DND-41 (cell line): ENCODE data around the gene GPER1.

Source experiments
- ATAC-seq: fragments of 200-7000 bp; cut with Tn5 transposase; 3 replicates; pipeline ENCODE4 v1.9.1; 2021; ENCODE audit warnings: low read depth; ENCODE audit not compliant: insufficient read depth
- DNase-seq: peaks from one replicate; pipeline ENCODE4 v3.0.0-alpha.2; 2020
- H2AFZ ChIP-seq: 2 replicates; pipeline ENCODE4 v1.6.0; 2012; ENCODE audit warnings: low read depth, low read length
- H3K27ac ChIP-seq: 2 replicates; pipeline ENCODE4 v1.5.1; 2012; ENCODE audit warnings: low read length, inconsistent platforms
- H3K27me3 ChIP-seq: fragments of 200-600 bp; sonication (generic); 2 replicates; pipeline ENCODE4 v1.6.0; 2012; ENCODE audit warnings: low read length, mild to moderate bottlenecking, inconsistent platforms; ENCODE audit not compliant: insufficient read depth, poor library complexity
- H3K36me3 ChIP-seq: 2 replicates; pipeline ENCODE4 v1.5.1; 2012; ENCODE audit warnings: low read length, inconsistent platforms; ENCODE audit not compliant: insufficient read depth
- H3K4me1 ChIP-seq: 2 replicates; pipeline ENCODE4 v1.5.1; 2012; ENCODE audit warnings: mild to moderate bottlenecking, low read length; ENCODE audit not compliant: insufficient read depth
- H3K4me2 ChIP-seq: 2 replicates; pipeline ENCODE4 v1.6.0; 2012; ENCODE audit warnings: mild to moderate bottlenecking, moderate library complexity, low read length, inconsistent platforms; ENCODE audit not compliant: insufficient read depth
- H3K4me3 ChIP-seq, 2 experiments: fragments of 200-600 bp in 1 of 2; shearing (Covaris generic) in 1 of 2; 2 replicates each; pipeline ENCODE4 v1.5.1; 2012 to 2016; ENCODE audit warnings: inconsistent platforms in 2 of 2, low read length in 2 of 2, mild to moderate bottlenecking in 2 of 2, low read depth in 1 of 2, moderate library complexity in 1 of 2
- H3K79me2 ChIP-seq: 2 replicates; pipeline ENCODE4 v1.6.0; 2012; ENCODE audit warnings: low read length, inconsistent platforms; ENCODE audit not compliant: insufficient read depth
- H3K9ac ChIP-seq: 2 replicates; pipeline ENCODE4 v1.6.0; 2012; ENCODE audit warnings: low read depth, mild to moderate bottlenecking, inconsistent platforms, low read length, moderate library complexity
- H3K9me3 ChIP-seq: 2 replicates; pipeline ENCODE4 v1.5.1; 2012; ENCODE audit warnings: low read length, moderate library complexity, mild to moderate bottlenecking, inconsistent platforms; ENCODE audit not compliant: insufficient read depth, severe bottlenecking
- H4K20me1 ChIP-seq: 2 replicates; pipeline ENCODE4 v1.6.0; 2012; ENCODE audit warnings: low read length; ENCODE audit not compliant: insufficient read depth
- EZH2 ChIP-seq: IDR thresholded peaks from 3 replicates; pipeline ENCODE4 v1.6.1; 2012; ENCODE audit warnings: borderline replicate concordance, low read depth, mild to moderate bottlenecking, moderate library complexity, low read length, inconsistent platforms; ENCODE audit not compliant: severe bottlenecking
- TF ChIP-seq, protein P1 (sequence below): IDR thresholded peaks from 2 replicates; pipeline ENCODE4 v1.5.1; 2012; ENCODE audit warnings: borderline replicate concordance, low read length, moderate library complexity, mild to moderate bottlenecking; ENCODE audit not compliant: poor library complexity, severe bottlenecking; ENCODE audit errors: extremely low read depth

Gene GPER1

DNA sequence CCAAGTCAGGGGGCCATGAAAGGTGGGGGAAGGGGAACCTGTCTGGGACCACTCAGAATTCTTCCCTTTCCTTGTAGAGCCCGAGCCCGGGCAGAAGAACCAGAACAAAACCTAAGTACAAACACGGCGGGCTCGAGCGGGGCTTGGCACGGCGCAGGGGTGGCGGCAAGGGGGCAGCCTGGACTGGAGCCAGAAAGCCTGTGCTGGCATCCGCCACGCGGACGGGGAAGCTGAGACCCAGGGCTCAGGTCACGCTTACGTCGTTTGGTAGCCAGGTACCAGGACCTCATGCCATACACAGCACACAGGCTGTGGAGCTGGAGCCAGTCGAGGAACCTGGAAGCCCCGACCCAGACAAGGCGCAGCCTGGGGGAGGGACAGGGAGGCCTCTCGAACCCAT lies 6.6 kb upstream of the GPER1 start:
- H3K9ac ChIP-seq: no peak overlapping the region
- TF ChIP-seq, protein P1, sequence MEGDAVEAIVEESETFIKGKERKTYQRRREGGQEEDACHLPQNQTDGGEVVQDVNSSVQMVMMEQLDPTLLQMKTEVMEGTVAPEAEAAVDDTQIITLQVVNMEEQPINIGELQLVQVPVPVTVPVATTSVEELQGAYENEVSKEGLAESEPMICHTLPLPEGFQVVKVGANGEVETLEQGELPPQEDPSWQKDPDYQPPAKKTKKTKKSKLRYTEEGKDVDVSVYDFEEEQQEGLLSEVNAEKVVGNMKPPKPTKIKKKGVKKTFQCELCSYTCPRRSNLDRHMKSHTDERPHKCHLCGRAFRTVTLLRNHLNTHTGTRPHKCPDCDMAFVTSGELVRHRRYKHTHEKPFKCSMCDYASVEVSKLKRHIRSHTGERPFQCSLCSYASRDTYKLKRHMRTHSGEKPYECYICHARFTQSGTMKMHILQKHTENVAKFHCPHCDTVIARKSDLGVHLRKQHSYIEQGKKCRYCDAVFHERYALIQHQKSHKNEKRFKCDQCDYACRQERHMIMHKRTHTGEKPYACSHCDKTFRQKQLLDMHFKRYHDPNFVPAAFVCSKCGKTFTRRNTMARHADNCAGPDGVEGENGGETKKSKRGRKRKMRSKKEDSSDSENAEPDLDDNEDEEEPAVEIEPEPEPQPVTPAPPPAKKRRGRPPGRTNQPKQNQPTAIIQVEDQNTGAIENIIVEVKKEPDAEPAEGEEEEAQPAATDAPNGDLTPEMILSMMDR: no peak
- no peak for TF ChIP-seq EZH2
- no peak for DNase-seq
- H3K9me3 ChIP-seq: no peaks in the 10 kb centered on the region
- H4K20me1 ChIP-seq: peaks cover 47% of the 10 kb centered on the region
- no peaks in the 10 kb centered on the region for H3K79me2 ChIP-seq
- H3K4me2 ChIP-seq: no peak overlapping the region
- no peak overlapping the region for H3K27ac ChIP-seq
- no peak for ATAC-seq
- H3K4me1 ChIP-seq: peaks cover under 1% of the 10 kb centered on the region; the same call in 1 of the 2 replicates
- H2AFZ ChIP-seq: no peak overlapping the region
- no peak overlapping the region for H3K4me3 ChIP-seq
- no peaks in the 10 kb centered on the region for H3K27me3 ChIP-seq
- no peaks in the 10 kb centered on the region for H3K36me3 ChIP-seq

DNA sequence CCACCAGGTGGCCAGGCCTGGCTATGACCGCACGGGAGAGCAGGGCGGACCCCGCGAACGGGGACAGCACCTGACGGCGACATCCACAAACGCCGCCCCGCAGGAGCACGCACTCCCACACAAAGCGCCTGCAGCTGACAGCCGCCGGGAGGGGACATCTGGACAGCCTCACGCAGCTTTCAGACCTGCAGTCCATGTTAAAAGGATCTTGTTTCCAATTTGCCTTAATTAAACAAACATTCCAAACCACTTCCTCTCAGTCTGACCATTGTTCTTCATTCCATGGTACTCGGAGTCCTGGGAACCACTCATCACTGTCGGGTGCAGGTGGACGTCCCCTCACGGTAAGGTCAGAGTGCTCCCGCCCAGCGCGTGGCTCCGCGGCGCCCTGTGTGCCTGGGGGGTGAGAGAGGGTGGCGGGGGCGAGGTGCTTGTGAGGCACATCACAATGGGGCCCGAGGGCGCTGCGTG lies 5.9 kb upstream of the GPER1 start:
- ATAC-seq: no peak
- no peak for DNase-seq

DNA sequence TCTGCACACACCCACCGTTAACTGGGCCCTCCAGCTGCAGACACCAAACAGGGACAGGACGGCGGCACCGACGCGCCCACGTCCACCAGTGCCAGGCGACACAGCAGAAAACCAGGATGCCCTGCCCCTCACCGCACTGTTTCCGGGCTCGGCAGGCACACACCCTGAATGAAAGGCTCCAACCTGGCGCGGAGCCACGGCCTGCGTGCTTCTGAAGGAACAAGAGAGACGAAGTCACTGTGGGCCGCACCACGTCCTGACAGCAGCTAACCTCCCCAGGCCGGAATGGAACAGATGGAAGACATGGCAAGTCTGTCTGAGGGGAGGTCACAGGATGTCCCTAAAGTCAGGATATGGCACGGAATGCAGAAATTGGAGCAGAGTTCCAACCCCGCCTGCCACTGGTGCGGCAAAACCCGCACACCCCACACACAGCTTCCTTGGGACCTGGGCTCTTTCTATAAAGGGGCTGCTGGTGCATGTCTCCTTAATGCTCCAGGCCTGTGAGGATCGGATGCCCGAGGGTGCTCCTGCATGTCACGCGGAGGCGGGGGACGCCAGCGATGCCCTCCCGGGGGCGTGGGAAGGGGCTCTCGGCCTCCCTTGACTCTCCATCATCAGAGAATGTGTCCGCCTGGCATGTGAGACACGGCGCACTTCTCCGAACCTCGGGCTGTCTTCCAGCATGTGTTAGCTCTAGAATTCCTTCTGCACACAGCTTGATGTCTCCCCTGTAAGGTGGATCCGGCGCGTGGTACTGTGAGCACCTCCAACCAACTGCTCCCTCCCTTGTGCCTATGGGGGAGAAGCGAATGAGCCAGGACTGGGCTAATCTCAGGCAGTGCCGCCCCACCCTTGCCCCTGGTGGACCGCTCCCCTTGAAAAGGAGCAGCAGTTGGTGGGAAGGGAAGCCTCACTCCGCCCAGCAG lies 3.9 kb upstream of the GPER1 start:
- peaks cover 12% of the 10 kb centered on the region for H3K4me1 ChIP-seq
- H4K20me1 ChIP-seq: peaks cover 41% of the 10 kb centered on the region
- DNase-seq (no peak), ATAC-seq (no peak)
- no peak overlapping the region for H3K9ac ChIP-seq
- H2AFZ ChIP-seq: no peak overlapping the region
- H3K27me3 ChIP-seq: no peaks in the 10 kb centered on the region
- TF ChIP-seq, protein P1: no peak
- no peak for TF ChIP-seq EZH2
- H3K27ac ChIP-seq: no peak overlapping the region
- H3K4me2 ChIP-seq: no peak overlapping the region
- no peak overlapping the region for H3K4me3 ChIP-seq
- no peaks in the 10 kb centered on the region for H3K36me3 ChIP-seq
- H3K9me3 ChIP-seq: no peaks in the 10 kb centered on the region
- H3K79me2 ChIP-seq: no peaks in the 10 kb centered on the region

More for the DNA sequence above, 5.9 kb upstream of the GPER1 start:
- no peaks in the 10 kb centered on the region for H3K36me3 ChIP-seq
- no peak overlapping the region for H3K4me2 ChIP-seq
- peaks cover 6% of the 10 kb centered on the region for H3K4me1 ChIP-seq
- H3K27me3 ChIP-seq: no peaks in the 10 kb centered on the region
- H2AFZ ChIP-seq: no peak overlapping the region
- H3K79me2 ChIP-seq: no peaks in the 10 kb centered on the region
- H4K20me1 ChIP-seq: peaks cover 42% of the 10 kb centered on the region
- TF ChIP-seq, protein P1: no peak
- TF ChIP-seq EZH2: no peak
- no peak overlapping the region for H3K4me3 ChIP-seq
- H3K9ac ChIP-seq: no peak overlapping the region
- no peaks in the 10 kb centered on the region for H3K9me3 ChIP-seq
- H3K27ac ChIP-seq: no peak overlapping the region
